BE2C (cell line): Measurements from ENCODE around the gene PPP1R1C.
A peak's percentile ranks its signal among the peaks of the same experiment; 100 is the strongest.

ENCODE experiments used
- DNase-seq: peaks from one replicate; pipeline ENCODE4 v3.0.0-alpha.2; 2020
- H3K27me3 ChIP-seq: fragments of 250-450 bp; sonication (Bioruptor Pico); 2 replicates; pipeline ENCODE4 v1.5.1; 2020; ENCODE audit warnings: mild to moderate bottlenecking
- H3K36me3 ChIP-seq: fragments of 250-450 bp; sonication (Bioruptor Pico); 2 replicates; pipeline ENCODE4 v1.5.1; 2020; ENCODE audit warnings: mild to moderate bottlenecking
- H3K4me1 ChIP-seq: fragments of 250-450 bp; sonication (Bioruptor Pico); 2 replicates; pipeline ENCODE4 v1.5.1; 2020
- H3K4me3 ChIP-seq: 2 replicates; pipeline ENCODE4 v1.5.1; 2011; ENCODE audit warnings: low read depth, low read length
- H3K9me3 ChIP-seq: fragments of 250-450 bp; sonication (Bioruptor Pico); 2 replicates; pipeline ENCODE4 v1.5.1; 2020
- TF ChIP-seq, protein P1 (sequence below): IDR thresholded peaks from 2 replicates; pipeline ENCODE4 v1.5.1; 2012; ENCODE audit warnings: mild to moderate bottlenecking, low read depth, low read length

Gene PPP1R1C

DNA sequence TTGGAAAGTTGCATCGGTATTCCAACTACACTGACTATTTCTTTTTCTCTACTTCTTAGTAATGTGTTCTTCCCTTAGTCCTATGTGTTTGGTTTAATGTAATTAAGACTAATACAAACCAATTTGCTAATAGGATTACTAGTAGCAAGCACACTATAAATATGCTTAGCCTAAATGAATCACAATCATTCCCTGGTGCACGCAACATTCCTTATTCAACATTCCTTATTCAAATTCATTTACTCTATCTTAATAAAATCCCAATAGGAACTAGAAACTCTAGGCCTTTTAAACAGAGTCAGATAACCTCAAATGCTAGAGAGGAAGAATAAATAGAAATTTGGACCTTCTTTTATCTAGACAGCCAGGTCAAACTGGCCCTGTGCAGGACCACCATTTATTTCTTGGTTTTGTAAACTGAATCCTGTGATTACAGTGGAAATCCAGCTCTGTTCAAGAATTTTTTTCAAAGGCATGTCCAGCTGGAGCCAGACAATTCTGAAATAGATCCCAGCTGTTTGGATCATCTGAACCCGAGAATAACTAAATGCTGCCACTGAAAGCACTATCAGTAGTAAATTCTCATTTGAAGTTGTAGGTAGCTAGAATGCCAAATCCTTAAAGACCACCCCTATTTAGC, 103.1 kb downstream of the PPP1R1C start:
- no peak overlapping the region for H3K4me3 ChIP-seq
- no peaks in the 10 kb centered on the region for H3K4me1 ChIP-seq
- TF ChIP-seq, protein P1, sequence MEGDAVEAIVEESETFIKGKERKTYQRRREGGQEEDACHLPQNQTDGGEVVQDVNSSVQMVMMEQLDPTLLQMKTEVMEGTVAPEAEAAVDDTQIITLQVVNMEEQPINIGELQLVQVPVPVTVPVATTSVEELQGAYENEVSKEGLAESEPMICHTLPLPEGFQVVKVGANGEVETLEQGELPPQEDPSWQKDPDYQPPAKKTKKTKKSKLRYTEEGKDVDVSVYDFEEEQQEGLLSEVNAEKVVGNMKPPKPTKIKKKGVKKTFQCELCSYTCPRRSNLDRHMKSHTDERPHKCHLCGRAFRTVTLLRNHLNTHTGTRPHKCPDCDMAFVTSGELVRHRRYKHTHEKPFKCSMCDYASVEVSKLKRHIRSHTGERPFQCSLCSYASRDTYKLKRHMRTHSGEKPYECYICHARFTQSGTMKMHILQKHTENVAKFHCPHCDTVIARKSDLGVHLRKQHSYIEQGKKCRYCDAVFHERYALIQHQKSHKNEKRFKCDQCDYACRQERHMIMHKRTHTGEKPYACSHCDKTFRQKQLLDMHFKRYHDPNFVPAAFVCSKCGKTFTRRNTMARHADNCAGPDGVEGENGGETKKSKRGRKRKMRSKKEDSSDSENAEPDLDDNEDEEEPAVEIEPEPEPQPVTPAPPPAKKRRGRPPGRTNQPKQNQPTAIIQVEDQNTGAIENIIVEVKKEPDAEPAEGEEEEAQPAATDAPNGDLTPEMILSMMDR: no peak
- H3K36me3 ChIP-seq: no peaks in the 10 kb centered on the region
- no peaks in the 10 kb centered on the region for H3K9me3 ChIP-seq
- no peaks in the 10 kb centered on the region for H3K27me3 ChIP-seq
- DNase-seq: no peak

DNA sequence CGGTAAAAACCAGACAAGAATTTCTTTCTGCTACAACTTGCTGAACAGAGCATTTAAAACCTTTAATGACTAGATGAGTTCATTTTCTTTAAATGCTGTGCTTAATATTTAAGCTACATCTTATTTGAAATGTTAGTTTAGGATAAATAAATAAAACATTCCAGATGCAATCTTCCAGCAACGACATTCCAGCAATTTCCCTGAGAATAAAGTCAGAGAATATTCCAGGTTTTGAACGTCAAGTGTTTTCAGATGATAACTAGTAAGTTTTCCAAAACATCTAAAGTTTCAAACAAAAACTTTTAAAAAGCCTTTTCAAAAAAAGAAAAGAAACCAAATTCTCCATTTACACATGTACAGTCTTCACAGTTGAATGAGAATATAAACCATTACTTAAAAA, 104.8 kb downstream of the PPP1R1C start:
- H3K4me1 ChIP-seq: no peaks in the 10 kb centered on the region
- no peaks in the 10 kb centered on the region for H3K36me3 ChIP-seq
- H3K27me3 ChIP-seq: no peaks in the 10 kb centered on the region
- no peak for DNase-seq
- no peak overlapping the region for H3K4me3 ChIP-seq
- no peaks in the 10 kb centered on the region for H3K9me3 ChIP-seq
- TF ChIP-seq, protein P1: no peak

DNA sequence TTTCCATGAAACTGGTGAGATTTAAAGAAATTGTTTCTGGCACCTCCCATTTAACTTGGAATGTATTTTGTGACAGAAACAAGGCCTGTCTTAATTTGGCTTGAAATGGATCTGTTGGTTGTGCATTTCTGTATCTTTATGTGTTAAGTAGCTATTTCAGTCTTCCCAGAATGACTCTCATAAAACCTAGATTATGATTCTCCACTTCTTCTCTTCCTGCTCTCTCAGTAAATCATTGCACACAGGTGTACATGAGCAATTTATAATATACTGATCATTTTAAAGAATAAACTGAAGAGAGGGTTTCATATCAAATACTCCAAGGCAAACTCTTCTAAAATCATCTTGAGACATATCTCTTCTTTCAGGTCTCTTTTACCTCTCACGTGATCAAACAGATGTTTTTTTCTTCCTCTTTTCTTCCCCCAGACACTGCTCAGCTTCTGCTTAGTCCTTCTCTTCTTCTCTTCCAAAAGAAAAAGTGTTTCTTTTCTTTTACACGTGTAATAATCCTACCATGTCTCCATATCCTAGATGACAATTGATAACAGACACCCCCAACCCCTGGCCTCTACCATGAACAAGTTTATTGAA, 112.0 kb downstream of the PPP1R1C start:
- TF ChIP-seq, protein P1: no peak
- no peaks in the 10 kb centered on the region for H3K36me3 ChIP-seq
- no peaks in the 10 kb centered on the region for H3K4me1 ChIP-seq
- no peaks in the 10 kb centered on the region for H3K27me3 ChIP-seq
- no peaks in the 10 kb centered on the region for H3K9me3 ChIP-seq
- no peak overlapping the region for H3K4me3 ChIP-seq
- DNase-seq: no peak

DNA sequence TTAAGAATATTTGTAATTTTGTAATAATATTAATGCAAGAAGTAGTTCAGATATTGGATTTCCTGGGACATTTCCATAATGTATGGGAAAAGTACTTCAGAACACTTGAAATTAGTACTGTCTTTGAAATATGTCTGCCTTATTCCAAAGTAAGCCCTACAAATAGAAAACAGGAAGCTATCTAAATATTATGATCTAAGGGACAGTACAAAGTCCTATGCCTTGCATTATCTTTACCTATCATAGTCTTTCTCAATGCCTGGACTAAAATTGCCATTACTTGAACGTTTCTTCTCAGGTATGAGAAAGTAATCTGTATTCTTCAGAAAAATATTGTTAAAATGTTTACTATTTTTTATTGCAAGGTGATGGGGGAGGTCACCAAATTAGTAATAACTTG, 113.0 kb downstream of the PPP1R1C start:
- H3K4me3 ChIP-seq: no peak overlapping the region
- DNase-seq: no peak
- TF ChIP-seq, protein P1: no peak
- H3K9me3 ChIP-seq: no peaks in the 10 kb centered on the region
- H3K4me1 ChIP-seq: no peaks in the 10 kb centered on the region
- no peaks in the 10 kb centered on the region for H3K36me3 ChIP-seq
- no peaks in the 10 kb centered on the region for H3K27me3 ChIP-seq

DNA sequence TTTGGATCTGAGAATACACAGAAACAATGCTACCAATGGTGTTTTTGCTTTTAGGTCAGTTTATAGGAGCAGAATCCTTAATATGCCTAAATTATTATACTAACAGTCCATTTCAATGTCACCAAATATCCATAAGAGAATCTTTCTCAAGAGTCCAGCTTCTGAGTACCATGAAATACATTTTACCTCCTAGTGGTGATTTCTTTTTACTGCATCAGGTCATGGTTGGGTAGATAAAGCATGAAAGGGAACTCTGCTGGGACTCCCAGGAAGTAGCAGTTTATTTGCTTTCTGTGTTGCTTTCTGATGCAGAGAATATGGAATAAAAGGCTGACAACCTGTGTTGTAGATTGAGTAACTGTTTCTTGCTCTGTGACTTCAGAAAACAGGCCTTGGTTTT, 115.6 kb downstream of the PPP1R1C start:
- Histone ChIP-seq H3K4me1 (no peaks in the 10 kb centered on the region), H3K27me3 (no peaks in the 10 kb centered on the region), H3K36me3 (no peaks in the 10 kb centered on the region), H3K9me3 (no peaks in the 10 kb centered on the region), H3K4me3 (no peak overlapping the region)
- no peak for DNase-seq
- TF ChIP-seq, protein P1: peak; percentile 16; the same call in 1 of the 2 replicates

DNA sequence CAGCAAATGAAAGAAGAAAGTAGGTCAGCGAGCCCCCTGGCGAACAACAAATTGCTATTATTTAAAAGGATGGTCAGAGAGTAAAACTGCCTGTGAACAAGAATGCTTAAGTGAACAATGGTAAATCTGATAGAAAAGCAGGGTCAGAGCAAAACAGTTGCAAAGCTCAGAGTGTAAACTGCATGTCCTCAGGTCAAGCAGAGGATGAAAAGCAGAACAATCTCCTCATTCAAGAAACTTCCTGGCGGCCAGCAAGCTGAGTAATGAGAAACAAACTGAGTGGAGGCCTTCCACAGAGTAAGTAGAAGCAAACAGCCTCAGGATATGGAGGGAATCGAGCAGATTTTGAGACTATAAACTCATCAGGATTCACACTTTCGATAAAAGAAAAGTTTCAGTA, 117.9 kb downstream of the PPP1R1C start:
- Histone ChIP-seq H3K9me3 (no peaks in the 10 kb centered on the region), H3K27me3 (no peaks in the 10 kb centered on the region), H3K4me1 (no peaks in the 10 kb centered on the region), H3K36me3 (no peaks in the 10 kb centered on the region), H3K4me3 (no peak overlapping the region)
- TF ChIP-seq, protein P1: no peak
- DNase-seq: no peak
